Effector CD4-positive, alpha-beta T cell (primary cell): ENCODE data around the gene AGPAT3.
A peak's percentile ranks its signal among the peaks of the same experiment; 100 is the strongest.

ENCODE experiments used
- DNase-seq: peaks from one replicate; pipeline ENCODE4 v3.0.0-alpha.2; 2020

The AGPAT3 gene

GRCh38 chr21:43926196-43926595, 61.2 kb downstream of the AGPAT3 start:
- DNase-seq = no peak

- DNase-seq = no peak
These were observed 62.7 kb downstream of the AGPAT3 start for GRCh38 chr21:43927591-43928221.

- no peak for DNase-seq
These were observed 63.5 kb downstream of the AGPAT3 start for GRCh38 chr21:43928222-43929125.

- DNase-seq = no peak
These were observed 64.4 kb downstream of the AGPAT3 start for GRCh38 chr21:43929217-43929971.

- DNase-seq = no peak
These were observed 65.2 kb downstream of the AGPAT3 start for GRCh38 chr21:43930074-43930847.

GRCh38 chr21:43930848-43931375, 65.9 kb downstream of the AGPAT3 start:
- no peak for DNase-seq

GRCh38 chr21:43931489-43931888, 66.5 kb downstream of the AGPAT3 start:
- no peak for DNase-seq

GRCh38 chr21:43932005-43932404, 67.0 kb downstream of the AGPAT3 start:
- DNase-seq = no peak

GRCh38 chr21:43933199-43933598, 68.2 kb downstream of the AGPAT3 start:
- DNase-seq = no peak

GRCh38 chr21:43933680-43934079, 68.7 kb downstream of the AGPAT3 start:
- no peak for DNase-seq

- DNase-seq = no peak
These were observed 69.1 kb downstream of the AGPAT3 start for GRCh38 chr21:43934116-43934515.

- no peak for DNase-seq
These were observed 70.0 kb downstream of the AGPAT3 start for GRCh38 chr21:43934716-43935705.

- no peak for DNase-seq
These were observed 70.7 kb downstream of the AGPAT3 start for GRCh38 chr21:43935711-43936110.

- DNase-seq = no peak
These were observed 71.4 kb downstream of the AGPAT3 start for GRCh38 chr21:43936247-43936967.

GRCh38 chr21:43937051-43937832, 72.2 kb downstream of the AGPAT3 start:
- no peak for DNase-seq

- no peak for DNase-seq
These were observed 72.9 kb downstream of the AGPAT3 start for GRCh38 chr21:43937891-43938309.

GRCh38 chr21:43938751-43939442, 73.9 kb downstream of the AGPAT3 start:
- DNase-seq = peak; percentile 86

- DNase-seq = no peak
These were observed 74.7 kb downstream of the AGPAT3 start for GRCh38 chr21:43939443-43940328.
